ENCODE results near the gene ZSCAN29. TPM values are rescaled to one million over a fixed set of nuclear protein-coding genes. Genes with fewer than 3 reads are reported as not detected.

Gene ZSCAN29
- total RNA-seq, result 10 to 100 TPM in 7 of 9 donors, 1 to 10 TPM in 2; 7.6 to 17.2 (median 12.4) TPM
- 1 to 10 TPM; 6.4 to 9.3 TPM for polyA plus RNA-seq
- long read RNA-seq, donor 1, partial matches to known transcripts, result 0 of 3 reads
- long read RNA-seq, donor 1, other reads (novel, unspliced or antisense), result 3 of 3 reads
- long read RNA-seq, donor 2, partial matches to known transcripts, result 0 of 4 reads
- long read RNA-seq, donor 2, other reads (novel, unspliced or antisense), result 4 of 4 reads
- long read RNA-seq, donor 3, partial matches to known transcripts, result 0 of 3 reads
- long read RNA-seq, donor 3, other reads (novel, unspliced or antisense), result 3 of 3 reads

DNA sequence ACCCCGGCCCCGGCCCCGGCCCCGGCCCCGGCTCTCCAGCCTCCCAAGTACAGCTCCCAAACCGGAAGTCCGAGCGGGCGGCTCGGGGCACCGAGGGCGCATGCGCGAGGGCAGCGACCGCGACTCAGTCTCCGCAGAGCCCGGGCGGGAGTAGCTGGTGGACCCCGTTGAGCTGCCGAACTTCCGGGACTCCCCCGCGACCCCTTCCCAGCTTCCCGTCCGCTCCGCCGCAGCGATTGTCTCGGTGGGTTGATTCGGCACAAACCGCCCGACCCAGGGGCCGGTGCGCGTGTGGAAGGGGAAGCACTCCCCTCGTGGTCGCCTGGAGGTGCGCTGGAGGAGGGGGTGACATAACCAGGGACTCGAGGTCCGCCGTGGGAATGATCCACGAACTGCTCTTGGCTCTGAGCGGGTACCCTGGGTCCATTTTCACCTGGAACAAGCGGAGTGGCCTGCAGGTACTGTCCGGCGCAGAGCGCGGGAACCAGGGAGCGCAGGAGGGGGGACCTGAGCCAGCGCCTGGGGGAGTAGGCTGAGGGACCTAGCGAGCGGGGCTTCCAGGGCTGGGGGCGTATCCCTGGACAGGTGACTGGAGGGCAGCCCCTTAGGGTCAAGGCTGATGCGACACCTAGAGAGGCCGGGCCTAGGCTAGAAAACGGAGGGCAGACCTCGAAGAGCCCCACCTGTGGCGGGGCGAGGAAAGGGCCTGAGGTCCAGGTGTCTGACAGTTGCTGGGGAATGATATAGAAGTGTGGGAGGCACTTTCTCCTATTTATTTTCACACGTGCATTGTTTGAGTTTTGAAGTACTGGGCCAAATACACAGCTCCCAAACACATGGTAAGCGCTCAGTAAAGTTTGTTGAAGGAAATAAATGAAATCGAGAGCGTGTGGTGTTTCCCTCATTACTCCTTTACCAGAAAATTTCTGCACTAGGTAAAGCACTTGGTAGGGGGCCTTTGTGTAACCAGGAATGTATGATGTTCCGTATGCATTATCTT lies at the start of gene ZSCAN29, which contains the start of gene TUBGCP4:
Gene ZSCAN29 (minus strand): TSS at position 69 of the 1,000 bp plus-strand sequence. CDS start 1,130 bp downstream, outside the sequence.
Gene TUBGCP4 (plus strand): TSS at position 127 of the 1,000 bp plus-strand sequence. CDS start 254 bp downstream, at position 381.
- peak; percentile 79 to 97 (median 96) for ATAC-seq

GRCh38 chr15:43420435-43420834 lies 49.6 kb upstream of the ZSCAN29 start:
- no peaks in the 10 kb centered on the region for H3K27me3 ChIP-seq
- no peak overlapping the region for H3K27ac ChIP-seq
- WGBS, 4 donors, result 47 to 60% (median 57%) methylated on average over 10 of the region's 10 CpGs
- peaks cover 0 to 98% (median 82%) of the 10 kb centered on the region in 9 donors for H3K36me3 ChIP-seq
- TF ChIP-seq POLR2A (IDR thresholded peaks at IDR 0.05), result no peak
- TF ChIP-seq, protein P1, sequence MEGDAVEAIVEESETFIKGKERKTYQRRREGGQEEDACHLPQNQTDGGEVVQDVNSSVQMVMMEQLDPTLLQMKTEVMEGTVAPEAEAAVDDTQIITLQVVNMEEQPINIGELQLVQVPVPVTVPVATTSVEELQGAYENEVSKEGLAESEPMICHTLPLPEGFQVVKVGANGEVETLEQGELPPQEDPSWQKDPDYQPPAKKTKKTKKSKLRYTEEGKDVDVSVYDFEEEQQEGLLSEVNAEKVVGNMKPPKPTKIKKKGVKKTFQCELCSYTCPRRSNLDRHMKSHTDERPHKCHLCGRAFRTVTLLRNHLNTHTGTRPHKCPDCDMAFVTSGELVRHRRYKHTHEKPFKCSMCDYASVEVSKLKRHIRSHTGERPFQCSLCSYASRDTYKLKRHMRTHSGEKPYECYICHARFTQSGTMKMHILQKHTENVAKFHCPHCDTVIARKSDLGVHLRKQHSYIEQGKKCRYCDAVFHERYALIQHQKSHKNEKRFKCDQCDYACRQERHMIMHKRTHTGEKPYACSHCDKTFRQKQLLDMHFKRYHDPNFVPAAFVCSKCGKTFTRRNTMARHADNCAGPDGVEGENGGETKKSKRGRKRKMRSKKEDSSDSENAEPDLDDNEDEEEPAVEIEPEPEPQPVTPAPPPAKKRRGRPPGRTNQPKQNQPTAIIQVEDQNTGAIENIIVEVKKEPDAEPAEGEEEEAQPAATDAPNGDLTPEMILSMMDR (IDR thresholded peaks at IDR 0.05), result no peak
- ATAC-seq (no peak), DNase-seq (no peak)
- intact Hi-C loops (cut with DNase I), result no loop called here
- no peaks in the 10 kb centered on the region for H3K4me1 ChIP-seq
- H3K9me3 ChIP-seq, result no peaks in the 10 kb centered on the region
- H3K4me3 ChIP-seq, result no peak overlapping the region

More for the DNA sequence above, at the start of gene ZSCAN29, which contains the start of gene TUBGCP4:
- H3K4me3 ChIP-seq, result peak within 1 kb of the TSS; percentile 63 to 99 (median 82)
- peak; percentile 81 to 94 (median 85) for DNase-seq
- peaks cover 0 to 23% (median 13%) of the 10 kb centered on the region in 9 donors for H3K36me3 ChIP-seq
- 3 to 6% (median 4%) methylated on average over 35 to 66 of the region's 66 CpGs for WGBS, 4 donors
- intact Hi-C loops (cut with DNase I), result no loop called here
- peak within 1 kb of the TSS; percentile 6 to 86 (median 72) for H3K27ac ChIP-seq
- peaks cover 0 to 9% (median 0%) of the 10 kb centered on the region in 12 donors for H3K9me3 ChIP-seq
- H3K4me1 ChIP-seq, result peaks cover 0 to 44% (median 21%) of the 10 kb centered on the region in 12 donors
- no peak for TF ChIP-seq POLR2A (IDR thresholded peaks at IDR 0.05)
- TF ChIP-seq, protein P1 (IDR thresholded peaks at IDR 0.05), result peak in 5 of 12 donors; percentile 15 to 39 (median 17)
- H3K27me3 ChIP-seq, result no peaks in the 10 kb centered on the region

DNA sequence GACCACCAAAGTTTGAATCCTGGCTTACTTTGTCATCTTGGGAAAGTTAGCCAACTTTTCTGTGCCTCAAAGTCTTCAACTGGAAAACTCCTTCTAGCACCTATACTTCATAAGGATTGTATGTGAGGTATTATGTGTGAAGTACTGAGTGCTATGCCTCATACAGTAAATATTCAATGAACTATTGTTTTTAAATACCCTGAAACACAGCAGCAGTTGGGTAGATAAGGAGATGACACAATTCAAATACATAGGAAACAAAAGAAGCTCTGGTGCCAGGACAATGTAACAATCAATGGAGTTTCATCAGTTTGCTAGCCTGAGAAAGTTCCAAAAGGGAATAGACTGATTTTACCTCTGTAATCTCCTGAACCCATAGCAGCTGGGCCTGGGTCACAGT lies 43.4 kb upstream of the ZSCAN29 start:
- TF ChIP-seq, protein P1 (IDR thresholded peaks at IDR 0.05), result no peak
- no peak for TF ChIP-seq POLR2A (IDR thresholded peaks at IDR 0.05)
- Histone ChIP-seq H3K4me1 (no peaks in the 10 kb centered on the region), H3K27me3 (no peaks in the 10 kb centered on the region), H3K9me3 (no peaks in the 10 kb centered on the region), H3K36me3 (peaks cover 0 to 98% (median 89%) of the 10 kb centered on the region in 9 donors), H3K27ac (no peak overlapping the region), H3K4me3 (no peak overlapping the region)
- intact Hi-C loops (cut with DNase I), result no loop called here
- DNase-seq (no peak), ATAC-seq (no peak)
